SU-DHL-6 (cell line): Measurements from ENCODE around the gene FBXW4.

Experiments
- EZH2phosphoT487 ChIP-seq: fragments of 200-600 bp; sonication (generic), shearing (Covaris generic); conservative IDR thresholded peaks from 2 replicates; pipeline ENCODE4 v1.6.1; 2018; ENCODE audit warnings: mild to moderate bottlenecking, antibody characterized with exemption, low read length, moderate library complexity, mixed read lengths
- TF ChIP-seq, protein P1 (sequence below): fragments of 200-600 bp; sonication (generic); IDR thresholded peaks from one replicate; pipeline ENCODE4 v1.5.1; 2017; ENCODE audit warnings: antibody characterized with exemption, mild to moderate bottlenecking, low read length, moderate library complexity; ENCODE audit not compliant: insufficient read depth, poor library complexity, severe bottlenecking

- TF ChIP-seq, protein P1, sequence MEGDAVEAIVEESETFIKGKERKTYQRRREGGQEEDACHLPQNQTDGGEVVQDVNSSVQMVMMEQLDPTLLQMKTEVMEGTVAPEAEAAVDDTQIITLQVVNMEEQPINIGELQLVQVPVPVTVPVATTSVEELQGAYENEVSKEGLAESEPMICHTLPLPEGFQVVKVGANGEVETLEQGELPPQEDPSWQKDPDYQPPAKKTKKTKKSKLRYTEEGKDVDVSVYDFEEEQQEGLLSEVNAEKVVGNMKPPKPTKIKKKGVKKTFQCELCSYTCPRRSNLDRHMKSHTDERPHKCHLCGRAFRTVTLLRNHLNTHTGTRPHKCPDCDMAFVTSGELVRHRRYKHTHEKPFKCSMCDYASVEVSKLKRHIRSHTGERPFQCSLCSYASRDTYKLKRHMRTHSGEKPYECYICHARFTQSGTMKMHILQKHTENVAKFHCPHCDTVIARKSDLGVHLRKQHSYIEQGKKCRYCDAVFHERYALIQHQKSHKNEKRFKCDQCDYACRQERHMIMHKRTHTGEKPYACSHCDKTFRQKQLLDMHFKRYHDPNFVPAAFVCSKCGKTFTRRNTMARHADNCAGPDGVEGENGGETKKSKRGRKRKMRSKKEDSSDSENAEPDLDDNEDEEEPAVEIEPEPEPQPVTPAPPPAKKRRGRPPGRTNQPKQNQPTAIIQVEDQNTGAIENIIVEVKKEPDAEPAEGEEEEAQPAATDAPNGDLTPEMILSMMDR = no peak
- no peak for TF ChIP-seq EZH2phosphoT487
Measured at GRCh38 chr10:101712997-101713396, 18.0 kb upstream of the FBXW4 start.
